ENCODE results near the gene RUFY2.
"Not testable (repeated sequence)": the region's sequence is repeated elsewhere in the genome, so short reads cannot be mapped to it uniquely, and the experiment has no call there.

Gene RUFY2

DNA sequence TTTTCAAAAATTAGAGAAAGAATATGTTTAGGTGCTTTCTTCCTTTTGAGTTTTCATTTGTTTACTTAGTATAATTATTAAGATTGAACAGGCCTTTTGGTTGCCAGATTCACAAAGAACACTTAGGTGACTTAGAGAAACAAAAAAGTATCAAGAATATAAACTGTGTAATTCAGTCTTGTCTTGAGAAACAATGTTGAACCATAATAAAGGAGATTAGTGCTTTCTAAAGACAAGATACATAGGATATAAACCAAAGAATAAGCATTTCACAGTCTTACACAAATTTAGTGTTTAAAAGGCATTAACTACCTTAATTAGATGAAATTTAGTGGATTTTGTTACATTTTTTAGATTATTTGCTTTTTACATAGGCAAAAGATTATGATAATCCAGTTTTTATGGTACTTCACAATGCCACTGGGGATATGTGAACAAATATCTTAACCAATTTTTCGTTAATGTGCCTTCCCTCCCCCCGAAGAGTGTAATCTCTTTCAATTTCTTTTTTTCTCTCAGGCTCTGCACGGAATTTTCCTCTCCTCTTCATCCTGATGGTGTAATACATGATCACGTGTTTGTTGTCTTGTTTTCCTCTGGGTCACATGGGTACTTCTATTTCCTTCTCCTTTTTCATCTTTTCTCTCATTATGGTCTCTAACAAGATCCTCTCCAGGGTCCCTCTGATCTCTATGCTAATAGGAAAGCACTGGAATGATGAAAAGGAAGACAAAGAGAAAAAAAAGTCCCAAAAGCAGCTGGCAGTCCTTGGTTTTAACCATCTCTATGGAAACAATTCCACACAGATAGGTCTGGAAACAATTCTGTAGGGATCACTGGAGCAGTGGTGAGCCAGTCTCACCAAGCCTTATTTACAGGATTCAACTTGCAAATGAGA, 78.9 kb downstream of the RUFY2 start:
- no peak for DNase-seq (ENCODE audit: low read depth in 2 of 2)

DNA sequence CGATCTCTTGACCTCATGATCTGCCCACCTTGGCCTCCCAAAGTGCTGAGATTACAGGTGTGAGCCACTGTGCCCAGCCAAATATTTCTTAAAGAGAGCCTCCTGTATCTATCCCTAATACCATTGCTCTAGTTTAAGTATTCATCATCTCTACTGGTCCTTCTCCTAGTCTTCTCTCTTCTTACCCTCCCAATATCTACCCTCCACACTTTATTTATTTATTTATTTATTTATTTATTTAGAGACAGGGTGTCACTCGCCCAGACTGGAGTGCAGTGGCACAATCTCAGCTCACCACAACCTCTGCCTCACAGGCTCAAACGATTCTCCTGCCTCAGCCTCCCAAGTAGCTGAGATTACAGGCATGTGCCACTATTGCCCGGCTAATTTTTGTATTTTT, 82.7 kb downstream of the RUFY2 start:
- DNase-seq (ENCODE audit: low read depth in 2 of 2): not testable (repeated sequence)

DNA sequence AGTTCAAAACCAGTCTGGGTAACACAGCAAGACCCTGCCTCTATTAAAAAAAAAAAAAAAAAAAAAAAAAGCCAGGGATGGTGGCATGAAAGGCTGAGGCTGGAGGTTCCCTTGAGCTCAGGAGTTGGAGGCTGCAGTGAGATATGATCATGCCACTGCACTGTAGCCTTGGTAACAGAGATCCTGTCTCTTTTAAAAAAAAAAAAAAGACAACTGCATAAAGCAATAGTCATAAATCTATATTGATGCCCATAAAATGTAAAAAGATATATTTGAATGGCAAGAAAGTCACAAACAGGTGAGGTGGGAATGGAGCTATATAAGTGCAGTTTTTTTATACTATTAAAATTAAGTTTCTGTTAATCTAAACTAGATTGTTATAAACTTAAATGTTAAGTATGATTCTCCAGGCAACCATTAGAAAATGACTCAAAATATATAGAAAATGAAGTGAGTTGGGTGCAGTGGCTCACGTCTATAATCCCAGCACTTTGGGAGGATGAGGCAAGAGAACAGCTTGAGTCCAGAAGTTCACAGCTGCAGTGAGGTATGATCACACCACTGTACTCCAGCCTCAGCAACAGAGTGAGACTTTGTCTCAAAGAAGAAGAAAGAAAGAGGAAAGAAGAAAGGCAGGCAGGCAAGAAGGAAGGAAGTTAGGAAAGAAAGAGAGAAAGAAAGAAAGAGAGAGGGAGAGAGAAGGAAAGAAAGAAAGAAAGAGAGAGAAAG, 88.6 kb downstream of the RUFY2 start:
- no peak for DNase-seq (ENCODE audit: low read depth in 2 of 2)

DNA sequence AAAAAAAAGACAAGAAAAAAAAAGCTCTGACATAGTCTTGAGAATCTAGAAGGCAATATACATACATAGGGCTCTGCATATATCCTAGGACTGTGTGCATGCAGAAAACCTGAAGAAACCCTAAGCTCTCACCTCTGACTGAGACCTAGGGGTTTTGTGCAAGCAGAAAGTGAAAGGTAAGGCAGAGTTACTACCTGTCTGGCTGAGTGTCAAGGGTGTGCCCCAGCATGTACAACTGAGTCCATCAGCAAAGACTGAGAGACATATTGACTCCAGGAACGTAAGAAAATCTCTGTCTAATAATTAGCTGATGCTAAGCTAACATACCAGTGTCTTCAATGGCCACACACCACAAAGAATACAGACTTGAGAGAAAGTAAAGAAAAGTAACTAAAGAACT, 91.5 kb downstream of the RUFY2 start:
- DNase-seq (ENCODE audit: low read depth in 2 of 2): no peak

DNA sequence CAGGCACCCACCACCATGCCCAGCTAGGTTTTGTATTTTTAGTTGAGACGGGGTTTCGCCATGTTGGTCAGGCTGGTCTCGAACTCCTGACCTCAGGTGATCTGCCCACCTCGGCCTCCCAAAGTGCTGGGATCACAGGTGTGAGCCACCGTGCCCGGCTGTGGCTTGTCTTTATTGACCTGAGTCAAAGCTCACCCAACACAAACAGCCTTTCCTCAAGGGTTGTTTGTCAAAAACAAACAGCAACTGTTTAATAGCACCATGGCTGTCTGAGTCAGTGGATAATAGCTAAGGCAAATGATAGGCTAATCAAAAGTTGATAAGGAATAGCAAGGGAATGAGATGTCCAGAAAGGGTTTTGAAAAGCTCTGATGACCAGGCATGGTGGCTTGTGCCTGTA, 92.1 kb downstream of the RUFY2 start:
- DNase-seq (ENCODE audit: low read depth in 2 of 2): not testable (repeated sequence)

DNA sequence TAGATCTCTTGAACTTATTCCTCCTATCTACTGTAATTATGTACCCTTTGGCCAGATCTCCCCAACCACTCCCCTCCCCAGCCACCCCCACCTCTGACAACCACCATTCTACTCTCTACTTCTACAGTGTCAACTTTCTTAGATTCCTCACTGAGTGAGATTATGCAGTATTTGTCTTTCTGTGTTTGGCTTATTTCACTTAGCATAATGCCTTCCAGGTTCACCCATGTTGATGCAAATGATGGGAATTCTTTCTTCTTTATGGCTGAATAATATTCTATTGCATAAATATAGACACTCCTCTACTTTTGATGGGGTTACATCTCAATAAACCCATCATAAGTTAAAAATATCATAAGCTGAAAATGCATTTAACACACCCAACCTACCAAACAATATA, 96.5 kb downstream of the RUFY2 start:
- no peak for DNase-seq (ENCODE audit: low read depth in 2 of 2)

DNA sequence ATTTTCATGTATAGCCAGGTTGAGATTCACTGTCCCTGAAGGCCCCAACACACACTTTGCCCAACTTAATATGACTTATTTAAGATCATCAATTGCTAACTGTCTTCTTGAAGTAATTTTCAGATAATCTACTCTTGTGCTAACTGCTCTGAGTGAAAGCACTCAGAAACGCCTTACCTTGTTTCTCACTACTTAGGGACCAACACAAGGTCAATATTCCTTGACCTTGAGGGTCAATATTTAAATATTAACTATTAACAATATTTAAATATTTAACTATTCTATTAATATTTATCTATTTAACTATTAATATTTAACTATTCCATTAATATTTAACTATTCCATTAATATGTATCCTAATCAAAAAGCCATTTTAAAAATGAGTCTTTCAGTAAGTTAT, 101.2 kb downstream of the RUFY2 start:
- no peak for DNase-seq (ENCODE audit: low read depth in 2 of 2)

DNA sequence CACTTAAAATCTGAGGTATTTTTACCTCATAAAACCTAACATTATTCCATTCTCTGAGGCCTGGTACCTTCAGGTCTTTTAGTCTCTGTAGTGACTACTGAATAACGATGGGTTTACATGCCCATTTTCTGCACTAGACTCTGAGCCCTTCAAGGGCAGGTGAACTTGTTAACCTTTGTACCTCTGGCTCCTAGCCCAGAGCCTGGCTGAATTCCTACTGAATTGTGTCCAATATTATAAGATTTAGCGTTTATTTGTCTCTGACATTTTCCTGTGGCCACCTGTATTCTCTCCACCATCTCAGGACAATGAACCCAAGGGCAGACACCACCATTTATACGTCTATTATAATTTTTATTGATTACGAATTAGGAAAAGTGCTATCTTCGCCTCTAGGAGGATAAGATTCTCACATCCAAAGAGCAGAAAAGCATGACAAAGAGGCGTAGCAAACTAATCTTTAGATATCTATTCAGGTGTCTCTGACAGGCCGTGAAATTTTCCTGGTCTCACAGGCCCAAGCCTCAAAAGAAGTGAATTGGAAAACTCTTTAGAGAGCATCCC, 103.1 kb downstream of the RUFY2 start:
- DNase-seq (ENCODE audit: low read depth in 2 of 2): no peak

DNA sequence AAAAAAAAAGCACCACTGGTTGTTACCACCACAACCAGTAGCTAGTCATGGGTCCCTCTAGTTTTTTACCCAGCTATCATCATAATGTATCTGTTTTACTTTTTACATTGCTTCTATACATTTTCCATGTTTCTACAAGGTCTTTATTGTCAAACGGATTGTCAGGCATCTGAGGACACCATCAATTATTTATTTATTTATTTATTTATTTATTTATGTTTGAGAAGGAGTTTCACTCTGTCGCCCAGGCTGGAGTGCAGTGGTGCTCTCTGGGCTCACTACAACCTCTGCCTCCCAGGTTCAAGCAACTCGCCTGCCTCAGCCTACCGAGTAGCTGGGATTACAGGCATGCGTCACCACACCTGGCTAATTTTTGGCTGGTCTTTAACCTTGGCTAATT, 104.2 kb downstream of the RUFY2 start:
- no peak for DNase-seq (ENCODE audit: low read depth in 2 of 2)

DNA sequence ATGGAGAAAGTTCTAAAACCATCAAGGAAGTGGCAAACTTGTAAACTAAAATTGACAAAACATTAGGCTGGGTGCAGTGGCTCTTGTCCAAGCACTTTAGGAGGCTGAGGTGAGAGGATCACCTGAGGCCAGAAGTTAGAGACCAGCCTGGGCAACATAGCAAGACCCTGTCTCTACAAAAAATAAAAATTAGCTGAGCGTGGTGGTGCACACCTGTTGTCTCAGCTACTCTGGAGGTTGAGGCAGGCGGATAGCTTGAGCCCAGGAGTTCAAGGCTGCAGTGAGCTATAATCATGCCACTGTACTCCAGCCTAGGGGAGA, 104.6 kb downstream of the RUFY2 start:
- DNase-seq (ENCODE audit: low read depth in 2 of 2): no peak

DNA sequence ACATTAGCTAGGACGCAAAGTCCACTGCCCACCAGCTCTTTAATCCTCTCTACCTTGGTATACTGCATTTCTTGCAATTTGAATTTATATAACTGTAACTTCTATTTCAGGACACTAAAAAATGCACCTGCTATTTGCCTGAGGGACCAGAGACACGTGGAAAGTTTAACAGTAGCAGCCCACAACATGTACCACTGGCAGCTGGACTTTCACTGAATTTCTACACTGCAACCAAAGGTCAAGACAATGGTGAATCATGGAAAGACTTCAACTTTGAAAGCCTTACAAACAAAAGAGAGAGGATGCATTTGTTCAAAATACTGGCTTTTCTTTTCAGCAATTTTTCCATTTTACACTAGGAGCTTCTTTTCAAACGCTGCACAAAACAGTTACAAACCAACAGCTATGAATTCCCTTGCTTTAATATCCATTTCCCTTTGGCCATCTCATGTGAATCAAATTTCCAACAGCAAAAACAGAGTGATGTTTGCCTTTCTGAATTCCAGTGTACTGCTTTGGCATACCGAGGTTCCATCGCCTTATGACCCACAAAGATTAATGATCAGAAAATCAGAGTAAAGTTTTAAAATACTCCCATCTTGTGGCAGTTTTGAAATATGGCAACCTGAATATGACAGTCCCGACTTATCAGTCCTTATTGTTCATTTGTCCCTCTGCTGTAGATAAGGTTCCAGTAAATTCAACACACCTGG, 105.1 kb downstream of the RUFY2 start:
- DNase-seq (ENCODE audit: low read depth in 2 of 2): no peak

DNA sequence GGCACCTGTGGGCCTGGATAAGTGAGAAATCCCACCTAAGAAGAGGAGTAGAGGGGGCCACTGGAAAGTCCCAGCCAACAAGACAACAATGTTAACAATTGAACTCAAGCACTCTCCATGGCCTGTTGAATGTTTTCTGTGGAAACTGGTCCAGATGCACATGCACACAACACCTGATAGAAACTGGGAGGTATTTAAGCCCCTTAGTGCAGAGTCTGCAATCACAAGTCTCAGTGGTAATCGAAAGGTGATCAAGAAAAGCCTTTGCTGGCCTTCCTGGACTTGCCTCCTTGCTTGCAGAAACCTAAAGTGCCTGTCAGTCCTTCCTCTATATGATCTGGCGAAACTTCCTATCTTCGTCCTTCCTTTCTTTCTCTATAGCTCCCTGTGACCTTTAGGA, 105.8 kb downstream of the RUFY2 start:
- DNase-seq (ENCODE audit: low read depth in 2 of 2): no peak

DNA sequence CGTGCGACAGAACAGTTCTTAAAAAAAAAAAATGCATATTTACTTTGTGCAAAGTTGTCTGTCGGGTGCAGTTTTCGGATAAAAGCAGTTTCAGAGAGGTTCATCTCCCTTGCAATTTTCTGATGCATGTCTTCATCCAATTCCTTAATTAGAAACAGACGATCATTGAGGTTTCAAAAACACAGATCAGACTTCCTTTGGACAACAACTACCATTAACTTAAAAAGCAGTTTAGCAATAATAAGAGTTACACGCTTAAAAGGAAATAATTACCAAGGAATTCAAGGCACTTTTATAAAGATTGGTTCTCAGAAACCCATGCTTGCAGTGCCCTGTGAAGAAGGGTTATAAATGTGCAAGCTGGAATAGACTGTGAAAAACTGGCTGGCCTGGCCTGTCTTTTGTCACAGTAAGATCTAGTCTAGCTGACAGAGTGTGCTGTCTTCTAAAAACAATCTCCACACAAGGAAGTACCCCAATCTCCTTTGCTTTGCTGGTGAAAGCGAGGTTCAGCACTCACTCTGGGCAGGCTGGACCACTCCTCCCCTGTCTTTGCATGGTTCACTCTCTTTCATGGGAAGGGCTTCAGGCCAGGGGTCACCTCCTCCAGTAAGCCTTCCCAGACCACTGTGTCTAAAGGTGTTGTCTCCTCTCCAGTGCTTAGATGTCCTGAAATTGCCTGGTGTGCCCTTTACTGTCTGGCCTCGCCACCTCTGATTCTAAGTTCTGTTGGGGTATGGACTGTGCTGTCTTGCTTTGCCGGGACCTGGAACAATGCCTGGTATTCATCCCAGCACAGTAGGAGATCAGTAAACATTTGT, 110.0 kb downstream of the RUFY2 start:
- no peak for DNase-seq (ENCODE audit: low read depth in 2 of 2)

All from stimulated activated CD8-positive, alpha-beta memory T cell treated with anti-CD3 and anti-CD28 coated beads, Interleukin-2, amount 100 ng/mL, for 1 hour (primary cell).